Brain microvascular endothelial cell (primary cell): ENCODE results near the gene CD200.

ENCODE experiments used
- DNase-seq: peaks from one replicate; pipeline ENCODE4 v3.0.0-alpha.2; 2020
- H3K27ac ChIP-seq: fragments of 250-450 bp; sonication (Bioruptor Pico); 2 replicates; pipeline ENCODE4 v1.5.1; 2020; ENCODE audit warnings: mild to moderate bottlenecking, moderate library complexity
- H3K27me3 ChIP-seq: fragments of 250-450 bp; sonication (Bioruptor Pico); replicated peaks from 2 replicates; pipeline ENCODE4 v1.5.1; 2020; ENCODE audit warnings: mild to moderate bottlenecking
- H3K36me3 ChIP-seq: fragments of 250-450 bp; sonication (Bioruptor Pico); replicated peaks from 2 replicates; pipeline ENCODE4 v1.5.1; 2020; ENCODE audit warnings: mild to moderate bottlenecking
- H3K4me3 ChIP-seq: 2 replicates; pipeline ENCODE4 v1.5.1; 2011; ENCODE audit warnings: low read depth, mild to moderate bottlenecking, control low read depth, low read length, moderate library complexity
- in situ Hi-C: cut with HindIII; loops from 2 replicates; pipeline ENCODE4 v1.10.0; 2017; ENCODE audit warnings: low sequenced_read_pairs, low pct_ligation_motif_present
- TF ChIP-seq, protein P1 (sequence below): IDR thresholded peaks from 2 replicates; pipeline ENCODE4 v1.5.1; 2011; ENCODE audit warnings: low read depth, mild to moderate bottlenecking, moderate library complexity, low read length, control low read depth, inconsistent platforms; ENCODE audit errors: missing control alignments

Gene CD200

DNA sequence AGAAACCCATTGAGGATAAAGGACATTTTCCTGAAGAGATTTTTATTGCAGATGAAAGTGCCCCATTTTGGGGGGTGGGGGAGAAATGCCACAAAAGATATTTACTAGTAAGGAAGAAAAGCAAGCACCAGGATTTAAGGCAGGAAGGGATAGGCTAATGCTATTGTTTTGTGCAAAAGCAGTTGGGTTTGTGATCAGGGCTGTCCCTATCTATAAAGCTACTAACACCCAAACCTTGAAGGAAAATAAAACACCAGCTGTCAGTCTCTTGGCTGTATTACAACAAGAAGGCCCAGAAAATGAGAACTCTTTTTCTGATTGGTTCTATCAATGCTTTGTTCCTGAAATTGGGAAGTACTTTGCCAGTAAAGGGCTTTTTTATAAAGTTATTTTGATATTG is 56.0 kb downstream of the CD200 start:
- Histone ChIP-seq H3K36me3 (no peaks in the 10 kb centered on the region), H3K4me3 (no peak overlapping the region), H3K27ac (peak overlapping the region; percentile 99), H3K27me3 (no peaks in the 10 kb centered on the region)
- in situ Hi-C loops, result no loop called here
- TF ChIP-seq, protein P1, sequence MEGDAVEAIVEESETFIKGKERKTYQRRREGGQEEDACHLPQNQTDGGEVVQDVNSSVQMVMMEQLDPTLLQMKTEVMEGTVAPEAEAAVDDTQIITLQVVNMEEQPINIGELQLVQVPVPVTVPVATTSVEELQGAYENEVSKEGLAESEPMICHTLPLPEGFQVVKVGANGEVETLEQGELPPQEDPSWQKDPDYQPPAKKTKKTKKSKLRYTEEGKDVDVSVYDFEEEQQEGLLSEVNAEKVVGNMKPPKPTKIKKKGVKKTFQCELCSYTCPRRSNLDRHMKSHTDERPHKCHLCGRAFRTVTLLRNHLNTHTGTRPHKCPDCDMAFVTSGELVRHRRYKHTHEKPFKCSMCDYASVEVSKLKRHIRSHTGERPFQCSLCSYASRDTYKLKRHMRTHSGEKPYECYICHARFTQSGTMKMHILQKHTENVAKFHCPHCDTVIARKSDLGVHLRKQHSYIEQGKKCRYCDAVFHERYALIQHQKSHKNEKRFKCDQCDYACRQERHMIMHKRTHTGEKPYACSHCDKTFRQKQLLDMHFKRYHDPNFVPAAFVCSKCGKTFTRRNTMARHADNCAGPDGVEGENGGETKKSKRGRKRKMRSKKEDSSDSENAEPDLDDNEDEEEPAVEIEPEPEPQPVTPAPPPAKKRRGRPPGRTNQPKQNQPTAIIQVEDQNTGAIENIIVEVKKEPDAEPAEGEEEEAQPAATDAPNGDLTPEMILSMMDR, result no peak
- no peak for DNase-seq

DNA sequence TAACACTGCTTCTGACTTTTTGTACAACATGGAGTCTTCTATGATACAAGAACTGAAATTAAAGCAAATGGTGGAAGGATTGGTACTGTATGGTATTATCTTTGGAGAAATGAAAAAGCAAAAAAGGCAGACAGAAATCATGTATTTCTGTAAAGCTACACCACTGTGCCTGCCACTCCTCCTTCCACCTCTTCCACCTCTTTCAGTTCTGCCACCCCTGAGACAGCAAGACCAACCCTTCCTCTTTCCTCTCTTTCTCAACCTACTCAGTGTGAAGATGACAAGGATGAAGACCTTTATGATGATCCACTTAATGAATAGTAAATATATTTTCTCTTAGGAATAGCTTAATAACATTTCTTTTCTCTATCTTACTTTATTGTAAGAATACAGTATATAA is 57.0 kb downstream of the CD200 start:
- Histone ChIP-seq H3K4me3 (no peak overlapping the region), H3K36me3 (no peaks in the 10 kb centered on the region), H3K27ac (peak overlapping the region; percentile 99), H3K27me3 (no peaks in the 10 kb centered on the region)
- TF ChIP-seq, protein P1, result no peak
- in situ Hi-C loops, result no loop called here
- no peak for DNase-seq

DNA sequence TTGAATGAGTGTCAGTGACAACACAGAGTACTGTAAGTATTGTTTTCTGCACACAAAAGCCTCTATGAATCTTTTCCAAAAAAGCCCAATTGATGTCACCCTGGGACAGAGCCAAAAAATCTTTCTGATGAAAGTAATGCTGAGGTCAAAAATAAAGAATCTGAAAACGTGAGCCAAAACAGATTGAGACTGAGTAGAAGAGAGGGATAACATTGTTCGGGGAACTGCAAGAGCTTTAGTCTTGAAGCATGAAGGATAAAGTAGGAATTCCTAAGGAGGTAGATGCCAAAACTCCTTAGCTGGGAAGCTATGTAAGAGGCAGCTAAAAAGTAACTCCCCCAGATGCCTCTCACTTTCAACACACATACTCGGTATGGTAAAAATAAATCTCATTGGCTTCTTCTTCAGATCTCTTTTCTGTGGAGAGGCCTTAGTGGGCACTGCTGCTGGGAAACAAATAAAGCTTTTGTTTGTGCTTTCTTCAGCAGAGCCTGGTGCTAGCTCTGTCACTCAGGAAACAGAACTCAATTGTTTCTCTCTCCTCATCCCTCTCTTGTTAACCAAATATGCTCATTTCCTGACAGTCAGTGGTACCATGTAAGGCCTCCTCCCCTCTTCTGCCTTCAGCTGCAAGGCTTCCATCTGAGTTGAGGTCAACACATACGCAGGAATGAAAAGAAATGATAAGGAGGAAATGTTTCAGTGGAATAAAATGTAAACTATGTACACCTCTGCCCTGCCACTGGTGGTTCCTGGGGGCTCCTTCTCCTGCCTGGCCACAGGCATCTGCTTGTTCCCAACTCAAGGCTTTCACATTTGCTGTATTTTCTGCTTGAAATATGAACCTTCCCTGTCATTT is 58.1 kb downstream of the CD200 start:
- in situ Hi-C loops, result no loop called here
- DNase-seq, result peak; percentile 97
- no peak overlapping the region for H3K4me3 ChIP-seq

DNA sequence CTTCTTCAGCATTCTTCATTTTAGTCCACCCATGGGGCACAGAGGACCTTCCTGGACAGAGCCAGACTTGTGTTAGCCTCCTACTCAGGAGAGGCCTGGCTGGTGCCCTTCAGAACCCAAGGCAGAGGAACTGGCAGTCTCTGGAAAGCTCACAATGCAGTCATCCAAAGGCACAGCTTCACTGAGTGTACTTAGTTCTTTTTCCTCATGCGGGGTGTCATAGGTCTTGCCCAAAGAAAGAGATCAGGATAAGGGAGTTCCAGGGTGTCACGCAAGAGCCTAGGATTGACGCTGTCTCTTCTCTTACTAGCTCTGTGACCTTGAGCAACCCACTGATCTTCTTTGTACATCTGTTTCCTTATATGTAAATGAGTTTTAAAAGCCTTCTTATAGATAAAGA is 58.7 kb downstream of the CD200 start:
- peak overlapping the region; percentile 99 for H3K27ac ChIP-seq
- DNase-seq, result peak; percentile 88
- TF ChIP-seq, protein P1, result no peak
- H3K4me3 ChIP-seq, result no peak overlapping the region
- H3K27me3 ChIP-seq, result no peaks in the 10 kb centered on the region
- in situ Hi-C loops, result no loop called here
- no peaks in the 10 kb centered on the region for H3K36me3 ChIP-seq

More for the DNA sequence above, 58.1 kb downstream of the CD200 start:
- H3K36me3 ChIP-seq, result no peaks in the 10 kb centered on the region
- H3K27ac ChIP-seq, result peak overlapping the region; percentile 99
- TF ChIP-seq, protein P1, result no peak
- no peaks in the 10 kb centered on the region for H3K27me3 ChIP-seq

DNA sequence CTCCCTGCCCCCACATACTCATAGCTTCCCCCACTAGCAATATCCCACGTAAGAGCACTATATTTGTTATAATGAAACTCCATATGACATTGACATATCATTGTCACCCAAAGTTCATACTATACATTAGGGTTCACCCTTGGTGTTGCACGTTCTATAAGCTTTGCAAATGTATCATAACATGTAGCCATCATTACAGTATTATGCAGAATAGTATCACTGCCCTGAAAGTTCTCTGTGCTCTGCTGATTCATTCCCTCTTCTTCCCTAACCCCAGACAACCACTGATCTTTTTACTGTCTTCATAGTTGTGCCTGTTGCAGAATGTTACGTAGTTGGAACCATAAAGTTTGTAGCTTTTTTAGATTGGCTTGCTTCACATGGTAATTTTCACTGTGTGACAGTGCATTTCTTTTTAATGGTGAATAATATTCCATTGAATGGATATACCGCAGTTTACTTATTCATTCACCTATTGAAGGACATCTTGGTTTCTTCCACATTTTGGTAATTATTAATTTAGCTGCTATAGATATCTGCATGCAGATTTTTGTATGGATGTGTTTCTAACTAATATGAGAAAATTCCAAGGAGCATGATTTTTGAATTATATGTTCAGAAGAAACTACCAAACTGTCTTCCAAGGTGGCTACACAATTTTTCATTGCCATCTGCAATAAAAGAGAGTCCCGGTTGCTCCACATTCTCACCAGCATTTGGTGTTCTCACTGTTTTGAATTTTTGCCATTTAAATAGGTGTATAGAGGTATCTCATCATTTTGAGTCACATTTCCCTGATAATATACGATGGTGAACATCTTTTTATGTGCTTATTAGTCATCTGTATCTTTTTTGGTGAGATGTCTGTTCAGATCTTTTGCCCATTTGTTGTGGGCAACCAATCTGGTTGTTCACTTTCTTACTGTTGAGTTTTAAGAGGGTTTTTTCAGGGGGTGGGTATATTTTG is 59.7 kb downstream of the CD200 start:
- TF ChIP-seq, protein P1, result no peak
- H3K36me3 ChIP-seq, result no peaks in the 10 kb centered on the region
- no peaks in the 10 kb centered on the region for H3K27me3 ChIP-seq
- H3K4me3 ChIP-seq, result no peak overlapping the region
- peak overlapping the region; percentile 99 for H3K27ac ChIP-seq
- in situ Hi-C loops, result no loop called here
- DNase-seq, result no peak
